K562 (cell line): ENCODE results near the gene GRIA1. TPM values are rescaled to one million over a fixed set of nuclear protein-coding genes. Genes with fewer than 3 reads are reported as not detected.

Experiments used
- ATAC-seq: fragments of 200-7000 bp; cut with Tn5 transposase; 3 replicates; pipeline ENCODE4 v1.9.1; 2020; ENCODE audit warnings: moderate library complexity
- BruUV-seq: library from RNA; stranded (reverse); fragments of 400-500 nt; replicated peaks from 2 replicates; lab custom pipeline; 2021; lab: Mats Ljungman, UMichigan
- CTCF ChIA-PET: fragments of 300-600 bp; formaldehyde crosslinking; extraction: SDS; loops from one replicate; lab custom pipeline; 2021; ENCODE audit warnings: low intra/inter-chr PET ratio; lab: Yijun Ruan, JAX
- POLR2A ChIA-PET: fragments of 300-600, 350-650 bp; sonication (Branson Sonifier 250); formaldehyde crosslinking; extraction: SDS; loops from one replicate; lab custom pipeline; 2021; ENCODE audit warnings: antibody characterized with exemption, inconsistent platforms; lab: Yijun Ruan, JAX
- DNase-seq, 4 experiments: peaks; one replicate each; pipeline versions ENCODE4 v3.0.0 to v3.0.0-alpha.2; 2011 to 2018; ENCODE audit warnings: low spot score in 3 of 4, mixed read lengths in 3 of 4; ENCODE audit errors: extremely low read depth in 1 of 4
- FAIRE-seq: peaks from 2 replicates; lab custom pipeline; 2011; peaks lifted over from hg19 to GRCh38; lab: Jason Lieb, UNC
- H2AFZ ChIP-seq: 2 replicates; pipeline ENCODE4 v1.6.0; 2011; ENCODE audit warnings: low read depth, low read length, control low read depth, inconsistent platforms
- H3K27ac ChIP-seq: fragments of 200-600 bp; 3 replicates; pipeline ENCODE4 v1.8.0; 2011; ENCODE audit warnings: low read depth, mild to moderate bottlenecking, control low read depth, inconsistent platforms, low read length, moderate library complexity, mixed read lengths; ENCODE audit errors: extremely low read depth
- H3K27me3 ChIP-seq, 2 experiments: fragments of 300-600 bp in 1 of 2; 2 replicates in 1 of 2; 3 replicates in 1 of 2; pipeline versions ENCODE4 v1.6.0 to v1.8.0; 2011; ENCODE audit warnings: inconsistent platforms in 2 of 2, low read length in 2 of 2, mild to moderate bottlenecking in 1 of 2, mixed read lengths in 1 of 2, moderate library complexity in 1 of 2; ENCODE audit not compliant: control insufficient read depth in 2 of 2, insufficient read depth in 2 of 2
- H3K36me3 ChIP-seq: fragments of 300-600 bp; 3 replicates; pipeline ENCODE4 v1.8.0; 2011; ENCODE audit warnings: mild to moderate bottlenecking, low read length, inconsistent platforms; ENCODE audit not compliant: control insufficient read depth, insufficient read depth
- H3K4me1 ChIP-seq, 2 experiments: fragments of 200-600 bp in 1 of 2; replicated peaks in 1 of 2; 2 replicates in 1 of 2; 3 replicates in 1 of 2; pipeline versions ENCODE4 v1.5.1 to v1.8.0; 2011; ENCODE audit warnings: inconsistent platforms in 2 of 2, low read length in 2 of 2, mild to moderate bottlenecking in 1 of 2, mixed read lengths in 1 of 2, moderate library complexity in 1 of 2; ENCODE audit not compliant: control insufficient read depth in 2 of 2, insufficient read depth in 2 of 2
- H3K4me2 ChIP-seq: 2 replicates; pipeline ENCODE4 v1.6.1; 2011; ENCODE audit warnings: low read length, control low read depth, inconsistent platforms, mixed read lengths; ENCODE audit not compliant: insufficient read depth
- H3K4me3 ChIP-seq: fragments of 200-600 bp; sonication (generic), shearing (Covaris generic); 2 replicates; pipeline ENCODE4 v1.5.1; 2016; ENCODE audit warnings: control low read depth, inconsistent platforms
- H3K79me2 ChIP-seq: fragments of 200-600 bp; 3 replicates; pipeline ENCODE4 v1.8.0; 2011; ENCODE audit warnings: low read length, inconsistent platforms; ENCODE audit not compliant: control insufficient read depth, insufficient read depth
- H3K9ac ChIP-seq, 2 experiments: 2 replicates each; pipeline versions ENCODE4 v1.6.0 to v1.6.1; 2011; ENCODE audit warnings: low read depth in 2 of 2, low read length in 2 of 2, control low read depth in 1 of 2, inconsistent platforms in 1 of 2, mild to moderate bottlenecking in 1 of 2, mixed read lengths in 1 of 2; ENCODE audit not compliant: insufficient read depth in 1 of 2
- H3K9me1 ChIP-seq: one replicate; pipeline ENCODE4 v1.6.0; 2011; ENCODE audit warnings: inconsistent platforms, mild to moderate bottlenecking, low read length, moderate library complexity; ENCODE audit not compliant: control insufficient read depth, insufficient read depth
- H3K9me3 ChIP-seq: replicated peaks from 2 replicates; pipeline ENCODE4 v1.5.1; 2011; ENCODE audit warnings: low read depth, low read length, inconsistent platforms; ENCODE audit not compliant: control insufficient read depth, insufficient read depth
- H4K20me1 ChIP-seq: replicated peaks from 2 replicates; pipeline ENCODE4 v1.6.1; 2011; ENCODE audit warnings: low read length, inconsistent platforms, mixed read lengths; ENCODE audit not compliant: control insufficient read depth, insufficient read depth
- MEIS2 ChIP-seq: fragments of 450-650 bp; IDR thresholded peaks from 2 replicates; pipeline ENCODE4 v1.6.1; 2014; ENCODE audit warnings: mild to moderate bottlenecking; ENCODE audit not compliant: partially characterized antibody
- TRIM28 ChIP-seq: fragments of 450-650 bp; IDR thresholded peaks from 2 replicates; pipeline ENCODE4 v1.6.1; 2017
- ZNF436 ChIP-seq: fragments of 250-450, 450-650 bp; sonication (Bioruptor Pico); formaldehyde crosslinking; IDR thresholded peaks from 2 replicates; pipeline ENCODE4 v1.7.0; 2020; ENCODE audit warnings: mild to moderate bottlenecking
- in situ Hi-C: fragments of 300-500 bp; cut with MboI; formaldehyde crosslinking; loops from 4 replicates; pipeline ENCODE4 v1.15.0; 2018; ENCODE audit warnings: inconsistent platforms, mixed read lengths
- intact Hi-C: fragments of 100-400 bp; cut with micrococcal nuclease; formaldehyde crosslinking; loops from 2 replicates; pipeline ENCODE4 v1.14.2; 2022
- polyA plus RNA-seq, 8 experiments: library from polyadenylated mRNA; depleted of rRNA in 4 of 8; stranded (reverse) in 5 of 8; unstranded in 3 of 8; fragments of >200 nt; fragmentation: Nextera tagmentation in 2 of 8; fragmentation: Illumina TruSeq in 1 of 8; extraction: Ambion mirVana in 2 of 8; extraction: Trizol in 1 of 8; gene quantifications; 2 replicates each; pipeline versions ENCODE4 v1.2.1 to v1.2.3, GENCODE V29; 2011 to 2014; ENCODE audit warnings: inconsistent platforms in 1 of 8, missing spikeins in 1 of 8
- total RNA-seq, 7 experiments: library from RNA; depleted of rRNA in 6 of 7; stranded (reverse); fragments of >200 nt in 6 of 7; fragmentation: Illumina TruSeq in 2 of 7; extraction: Trizol in 2 of 7; gene quantifications; 2 replicates each; pipeline versions ENCODE4 v1.2.1 to v1.2.3, GENCODE V29; 2011 to 2021; ENCODE audit warnings: low replicate concordance in 1 of 7
- TF ChIP-seq, protein P1 (sequence below): fragments of 200-600 bp; sonication (generic); IDR thresholded peaks from one replicate; pipeline ENCODE4 v1.6.1; 2012; ENCODE audit warnings: mild to moderate bottlenecking, low read depth, low read length, inconsistent platforms
- TF ChIP-seq, protein P2 (sequence below): fragments of 250-450 bp; sonication (Bioruptor Pico); IDR thresholded peaks from 2 replicates; pipeline ENCODE4 v1.4.0; 2020

GRIA1 gene
- total and polyA plus RNA-seq, 9 of the 15 experiments (the other 6 are each of a cell fraction or from before 2014, with no cell fraction given), result not detected

DNA sequence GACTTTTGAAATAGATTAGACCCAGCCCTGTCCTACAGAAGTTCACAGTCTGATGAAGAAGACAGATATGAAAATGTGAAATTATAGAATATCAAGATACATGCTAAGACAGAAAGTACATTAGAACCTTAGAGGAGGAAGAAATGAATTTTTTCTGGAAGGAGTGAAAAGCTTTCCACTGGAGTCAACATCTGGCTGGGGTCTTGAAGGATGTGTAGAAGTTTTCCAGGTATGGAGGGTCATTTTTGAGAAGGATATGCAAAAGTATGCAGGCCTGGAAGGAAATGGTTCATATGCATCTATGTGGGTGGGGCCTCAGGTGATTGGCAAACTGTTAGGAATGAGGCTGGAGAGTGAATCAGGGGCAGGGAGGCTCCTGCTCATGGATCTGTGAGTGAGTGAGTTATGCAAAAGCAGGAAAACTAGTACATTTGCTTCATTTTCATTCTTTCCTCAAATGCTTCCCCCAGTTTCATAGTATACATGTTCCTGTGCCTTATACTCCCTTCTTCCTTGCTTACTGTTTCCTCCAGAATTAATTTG, 142.3 kb downstream of the GRIA1 start:
- Histone ChIP-seq H3K9me3 (no peaks in the 10 kb centered on the region), H2AFZ (no peak overlapping the region), H4K20me1 (no peaks in the 10 kb centered on the region), H3K27me3 (no peaks in the 10 kb centered on the region), H3K79me2 (no peaks in the 10 kb centered on the region), H3K9ac (no peak overlapping the region), H3K4me2 (no peak overlapping the region), H3K4me3 (no peak overlapping the region), H3K9me1 (no peaks in the 10 kb centered on the region), H3K36me3 (no peaks in the 10 kb centered on the region), H3K4me1 (no peaks in the 10 kb centered on the region), H3K27ac (no peak overlapping the region)
- ATAC-seq, result no peak
- in situ Hi-C loops (no loop called here), intact Hi-C loops (no loop called here)
- ChIA-PET CTCF (no interaction called here), POLR2A (no interaction called here)
- no TSS peak for BruUV-seq
- DNase-seq, result no peak
- no peak for FAIRE-seq
- no peak for TF ChIP-seq TRIM28
- no peak for TF ChIP-seq ZNF436 (CRISPR knock-in tag)
- TF ChIP-seq, protein P1, sequence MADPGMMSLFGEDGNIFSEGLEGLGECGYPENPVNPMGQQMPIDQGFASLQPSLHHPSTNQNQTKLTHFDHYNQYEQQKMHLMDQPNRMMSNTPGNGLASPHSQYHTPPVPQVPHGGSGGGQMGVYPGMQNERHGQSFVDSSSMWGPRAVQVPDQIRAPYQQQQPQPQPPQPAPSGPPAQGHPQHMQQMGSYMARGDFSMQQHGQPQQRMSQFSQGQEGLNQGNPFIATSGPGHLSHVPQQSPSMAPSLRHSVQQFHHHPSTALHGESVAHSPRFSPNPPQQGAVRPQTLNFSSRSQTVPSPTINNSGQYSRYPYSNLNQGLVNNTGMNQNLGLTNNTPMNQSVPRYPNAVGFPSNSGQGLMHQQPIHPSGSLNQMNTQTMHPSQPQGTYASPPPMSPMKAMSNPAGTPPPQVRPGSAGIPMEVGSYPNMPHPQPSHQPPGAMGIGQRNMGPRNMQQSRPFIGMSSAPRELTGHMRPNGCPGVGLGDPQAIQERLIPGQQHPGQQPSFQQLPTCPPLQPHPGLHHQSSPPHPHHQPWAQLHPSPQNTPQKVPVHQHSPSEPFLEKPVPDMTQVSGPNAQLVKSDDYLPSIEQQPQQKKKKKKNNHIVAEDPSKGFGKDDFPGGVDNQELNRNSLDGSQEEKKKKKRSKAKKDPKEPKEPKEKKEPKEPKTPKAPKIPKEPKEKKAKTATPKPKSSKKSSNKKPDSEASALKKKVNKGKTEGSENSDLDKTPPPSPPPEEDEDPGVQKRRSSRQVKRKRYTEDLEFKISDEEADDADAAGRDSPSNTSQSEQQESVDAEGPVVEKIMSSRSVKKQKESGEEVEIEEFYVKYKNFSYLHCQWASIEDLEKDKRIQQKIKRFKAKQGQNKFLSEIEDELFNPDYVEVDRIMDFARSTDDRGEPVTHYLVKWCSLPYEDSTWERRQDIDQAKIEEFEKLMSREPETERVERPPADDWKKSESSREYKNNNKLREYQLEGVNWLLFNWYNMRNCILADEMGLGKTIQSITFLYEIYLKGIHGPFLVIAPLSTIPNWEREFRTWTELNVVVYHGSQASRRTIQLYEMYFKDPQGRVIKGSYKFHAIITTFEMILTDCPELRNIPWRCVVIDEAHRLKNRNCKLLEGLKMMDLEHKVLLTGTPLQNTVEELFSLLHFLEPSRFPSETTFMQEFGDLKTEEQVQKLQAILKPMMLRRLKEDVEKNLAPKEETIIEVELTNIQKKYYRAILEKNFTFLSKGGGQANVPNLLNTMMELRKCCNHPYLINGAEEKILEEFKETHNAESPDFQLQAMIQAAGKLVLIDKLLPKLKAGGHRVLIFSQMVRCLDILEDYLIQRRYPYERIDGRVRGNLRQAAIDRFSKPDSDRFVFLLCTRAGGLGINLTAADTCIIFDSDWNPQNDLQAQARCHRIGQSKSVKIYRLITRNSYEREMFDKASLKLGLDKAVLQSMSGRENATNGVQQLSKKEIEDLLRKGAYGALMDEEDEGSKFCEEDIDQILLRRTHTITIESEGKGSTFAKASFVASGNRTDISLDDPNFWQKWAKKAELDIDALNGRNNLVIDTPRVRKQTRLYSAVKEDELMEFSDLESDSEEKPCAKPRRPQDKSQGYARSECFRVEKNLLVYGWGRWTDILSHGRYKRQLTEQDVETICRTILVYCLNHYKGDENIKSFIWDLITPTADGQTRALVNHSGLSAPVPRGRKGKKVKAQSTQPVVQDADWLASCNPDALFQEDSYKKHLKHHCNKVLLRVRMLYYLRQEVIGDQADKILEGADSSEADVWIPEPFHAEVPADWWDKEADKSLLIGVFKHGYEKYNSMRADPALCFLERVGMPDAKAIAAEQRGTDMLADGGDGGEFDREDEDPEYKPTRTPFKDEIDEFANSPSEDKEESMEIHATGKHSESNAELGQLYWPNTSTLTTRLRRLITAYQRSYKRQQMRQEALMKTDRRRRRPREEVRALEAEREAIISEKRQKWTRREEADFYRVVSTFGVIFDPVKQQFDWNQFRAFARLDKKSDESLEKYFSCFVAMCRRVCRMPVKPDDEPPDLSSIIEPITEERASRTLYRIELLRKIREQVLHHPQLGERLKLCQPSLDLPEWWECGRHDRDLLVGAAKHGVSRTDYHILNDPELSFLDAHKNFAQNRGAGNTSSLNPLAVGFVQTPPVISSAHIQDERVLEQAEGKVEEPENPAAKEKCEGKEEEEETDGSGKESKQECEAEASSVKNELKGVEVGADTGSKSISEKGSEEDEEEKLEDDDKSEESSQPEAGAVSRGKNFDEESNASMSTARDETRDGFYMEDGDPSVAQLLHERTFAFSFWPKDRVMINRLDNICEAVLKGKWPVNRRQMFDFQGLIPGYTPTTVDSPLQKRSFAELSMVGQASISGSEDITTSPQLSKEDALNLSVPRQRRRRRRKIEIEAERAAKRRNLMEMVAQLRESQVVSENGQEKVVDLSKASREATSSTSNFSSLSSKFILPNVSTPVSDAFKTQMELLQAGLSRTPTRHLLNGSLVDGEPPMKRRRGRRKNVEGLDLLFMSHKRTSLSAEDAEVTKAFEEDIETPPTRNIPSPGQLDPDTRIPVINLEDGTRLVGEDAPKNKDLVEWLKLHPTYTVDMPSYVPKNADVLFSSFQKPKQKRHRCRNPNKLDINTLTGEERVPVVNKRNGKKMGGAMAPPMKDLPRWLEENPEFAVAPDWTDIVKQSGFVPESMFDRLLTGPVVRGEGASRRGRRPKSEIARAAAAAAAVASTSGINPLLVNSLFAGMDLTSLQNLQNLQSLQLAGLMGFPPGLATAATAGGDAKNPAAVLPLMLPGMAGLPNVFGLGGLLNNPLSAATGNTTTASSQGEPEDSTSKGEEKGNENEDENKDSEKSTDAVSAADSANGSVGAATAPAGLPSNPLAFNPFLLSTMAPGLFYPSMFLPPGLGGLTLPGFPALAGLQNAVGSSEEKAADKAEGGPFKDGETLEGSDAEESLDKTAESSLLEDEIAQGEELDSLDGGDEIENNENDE, result no peak
- no peak for TF ChIP-seq MEIS2
- TF ChIP-seq, protein P2, sequence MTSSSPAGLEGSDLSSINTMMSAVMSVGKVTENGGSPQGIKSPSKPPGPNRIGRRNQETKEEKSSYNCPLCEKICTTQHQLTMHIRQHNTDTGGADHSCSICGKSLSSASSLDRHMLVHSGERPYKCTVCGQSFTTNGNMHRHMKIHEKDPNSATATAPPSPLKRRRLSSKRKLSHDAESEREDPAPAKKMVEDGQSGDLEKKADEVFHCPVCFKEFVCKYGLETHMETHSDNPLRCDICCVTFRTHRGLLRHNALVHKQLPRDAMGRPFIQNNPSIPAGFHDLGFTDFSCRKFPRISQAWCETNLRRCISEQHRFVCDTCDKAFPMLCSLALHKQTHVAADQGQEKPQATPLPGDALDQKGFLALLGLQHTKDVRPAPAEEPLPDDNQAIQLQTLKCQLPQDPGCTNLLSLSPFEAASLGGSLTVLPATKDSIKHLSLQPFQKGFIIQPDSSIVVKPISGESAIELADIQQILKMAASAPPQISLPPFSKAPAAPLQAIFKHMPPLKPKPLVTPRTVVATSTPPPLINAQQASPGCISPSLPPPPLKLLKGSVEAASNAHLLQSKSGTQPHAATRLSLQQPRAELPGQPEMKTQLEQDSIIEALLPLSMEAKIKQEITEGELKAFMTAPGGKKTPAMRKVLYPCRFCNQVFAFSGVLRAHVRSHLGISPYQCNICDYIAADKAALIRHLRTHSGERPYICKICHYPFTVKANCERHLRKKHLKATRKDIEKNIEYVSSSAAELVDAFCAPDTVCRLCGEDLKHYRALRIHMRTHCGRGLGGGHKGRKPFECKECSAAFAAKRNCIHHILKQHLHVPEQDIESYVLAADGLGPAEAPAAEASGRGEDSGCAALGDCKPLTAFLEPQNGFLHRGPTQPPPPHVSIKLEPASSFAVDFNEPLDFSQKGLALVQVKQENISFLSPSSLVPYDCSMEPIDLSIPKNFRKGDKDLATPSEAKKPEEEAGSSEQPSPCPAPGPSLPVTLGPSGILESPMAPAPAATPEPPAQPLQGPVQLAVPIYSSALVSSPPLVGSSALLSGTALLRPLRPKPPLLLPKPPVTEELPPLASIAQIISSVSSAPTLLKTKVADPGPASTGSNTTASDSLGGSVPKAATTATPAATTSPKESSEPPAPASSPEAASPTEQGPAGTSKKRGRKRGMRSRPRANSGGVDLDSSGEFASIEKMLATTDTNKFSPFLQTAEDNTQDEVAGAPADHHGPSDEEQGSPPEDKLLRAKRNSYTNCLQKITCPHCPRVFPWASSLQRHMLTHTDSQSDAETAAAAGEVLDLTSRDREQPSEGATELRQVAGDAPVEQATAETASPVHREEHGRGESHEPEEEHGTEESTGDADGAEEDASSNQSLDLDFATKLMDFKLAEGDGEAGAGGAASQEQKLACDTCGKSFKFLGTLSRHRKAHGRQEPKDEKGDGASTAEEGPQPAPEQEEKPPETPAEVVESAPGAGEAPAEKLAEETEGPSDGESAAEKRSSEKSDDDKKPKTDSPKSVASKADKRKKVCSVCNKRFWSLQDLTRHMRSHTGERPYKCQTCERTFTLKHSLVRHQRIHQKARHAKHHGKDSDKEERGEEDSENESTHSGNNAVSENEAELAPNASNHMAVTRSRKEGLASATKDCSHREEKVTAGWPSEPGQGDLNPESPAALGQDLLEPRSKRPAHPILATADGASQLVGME (CRISPR knock-in tag), result no peak
